GM19438 (cell line): ENCODE measurements around the gene GNG12.

Source experiments
- ATAC-seq: cut with Tn5 transposase; IDR thresholded peaks from one replicate; pipeline ENCODE4 v1.9.1; 2021; ENCODE audit warnings: low read depth; ENCODE audit not compliant: unreplicated experiment

GNG12 gene

GRCh38 chr1:67832737-67833601, at the start of gene GNG12:
TSS of gene GNG12 (minus strand) at chr1:67833467. CDS start at chr1:67707686, 125,781 bp downstream.
- ATAC-seq, result peak; percentile 74

- no peak for ATAC-seq
Observed at GRCh38 chr1:67882196-67882958, 49.1 kb upstream of the GNG12 start.

- ATAC-seq, result no peak
Observed at GRCh38 chr1:67880056-67880601, 46.9 kb upstream of the GNG12 start.

- no peak for ATAC-seq
Observed at GRCh38 chr1:67879485-67879884, 46.2 kb upstream of the GNG12 start.

GRCh38 chr1:67874501-67875111, 41.3 kb upstream of the GNG12 start:
- ATAC-seq, result no peak

- ATAC-seq, result no peak
Observed at GRCh38 chr1:67869233-67869632, 36.0 kb upstream of the GNG12 start.

- ATAC-seq, result no peak
Observed at GRCh38 chr1:67863637-67864036, 30.4 kb upstream of the GNG12 start.

GRCh38 chr1:67862685-67863084, 29.4 kb upstream of the GNG12 start:
- no peak for ATAC-seq

- ATAC-seq, result no peak
Observed at GRCh38 chr1:67861856-67862516, 28.7 kb upstream of the GNG12 start.

- no peak for ATAC-seq
Observed at GRCh38 chr1:67860776-67861175, 27.5 kb upstream of the GNG12 start.

- no peak for ATAC-seq
Observed at GRCh38 chr1:67856921-67857320, 23.7 kb upstream of the GNG12 start.

- ATAC-seq, result no peak
Observed at GRCh38 chr1:67855961-67856360, 22.7 kb upstream of the GNG12 start.

- ATAC-seq, result no peak
Observed at GRCh38 chr1:67855444-67855843, 22.2 kb upstream of the GNG12 start.

- ATAC-seq, result no peak
Observed at GRCh38 chr1:67853704-67854103, 20.4 kb upstream of the GNG12 start.

GRCh38 chr1:67851800-67852199, 18.5 kb upstream of the GNG12 start:
- ATAC-seq, result no peak

- no peak for ATAC-seq
Observed at GRCh38 chr1:67850611-67851075, 17.4 kb upstream of the GNG12 start.

- no peak for ATAC-seq
Observed at GRCh38 chr1:67850151-67850551, 16.9 kb upstream of the GNG12 start.

- no peak for ATAC-seq
Observed at GRCh38 chr1:67847466-67847865, 14.2 kb upstream of the GNG12 start.

GRCh38 chr1:67846538-67846937, 13.3 kb upstream of the GNG12 start:
- no peak for ATAC-seq

GRCh38 chr1:67844988-67845387, 11.7 kb upstream of the GNG12 start:
- ATAC-seq, result no peak
